H1 (cell line): Measurements from ENCODE around the gene MIR17HG. TPM values are rescaled to one million over a fixed set of nuclear protein-coding genes. Genes with fewer than 3 reads are reported as not detected.

Source experiments
- CTCF ChIA-PET: fragments of 300-600 bp; sonication (Branson Sonifier 250); formaldehyde crosslinking; loops from one replicate; lab custom pipeline; 2021; ENCODE audit not compliant: partially characterized antibody; lab: Charles Lee
- POLR2A ChIA-PET: fragments of 300-600 bp; sonication (Branson Sonifier 250); formaldehyde crosslinking; loops from one replicate; lab custom pipeline; 2021; ENCODE audit warnings: inconsistent platforms; ENCODE audit not compliant: partially characterized antibody; lab: Charles Lee
- DNase-seq, 2 experiments: peaks; one replicate each; pipeline versions ENCODE4 v3.0.0 to v3.0.0-alpha.2; 2010 to 2022; ENCODE audit warnings: low spot score in 2 of 2, low read depth in 1 of 2, mixed read lengths in 1 of 2
- FAIRE-seq: peaks from 2 replicates; lab custom pipeline; 2011; peaks lifted over from hg19 to GRCh38; lab: Jason Lieb, UNC
- H2AFZ ChIP-seq: 2 replicates; pipeline ENCODE4 v1.8.1; 2012; ENCODE audit warnings: low read length, inconsistent platforms
- H2AK5ac ChIP-seq: 2 replicates; pipeline ENCODE4 v1.6.1; 2013; ENCODE audit warnings: low read depth, low read length
- H2BK120ac ChIP-seq: replicated peaks from 2 replicates; pipeline ENCODE3; 2013; ENCODE audit warnings: low read depth, low read length, inconsistent platforms
- H2BK12ac ChIP-seq: 2 replicates; pipeline ENCODE4 v1.6.1; 2013; ENCODE audit warnings: low read depth, low read length
- H2BK15ac ChIP-seq: 2 replicates; pipeline ENCODE4 v1.6.1; 2013; ENCODE audit warnings: low read length
- H2BK20ac ChIP-seq: 2 replicates; pipeline ENCODE4 v1.6.1; 2013; ENCODE audit warnings: low read length
- H2BK5ac ChIP-seq: 2 replicates; pipeline ENCODE4 v1.6.1; 2013; ENCODE audit warnings: low read depth, low read length
- H3K14ac ChIP-seq: 2 replicates; pipeline ENCODE4 v1.6.1; 2013; ENCODE audit warnings: inconsistent platforms; ENCODE audit not compliant: insufficient read length
- H3K18ac ChIP-seq: 2 replicates; pipeline ENCODE4 v1.6.1; 2013; ENCODE audit warnings: low read length; ENCODE audit errors: extremely low read depth
- H3K23ac ChIP-seq: 2 replicates; pipeline ENCODE4 v1.6.1; 2013; ENCODE audit warnings: inconsistent platforms; ENCODE audit not compliant: insufficient read length
- H3K23me2 ChIP-seq: 2 replicates; pipeline ENCODE4 v1.6.1; 2013; ENCODE audit warnings: low read depth, low read length
- H3K27ac ChIP-seq: 2 replicates; pipeline ENCODE4 v1.6.1; 2011; ENCODE audit warnings: low read depth, low read length, inconsistent platforms
- H3K27me3 ChIP-seq, 4 experiments: replicated peaks in 1 of 4; 1 replicate in 1 of 4; 2 replicates in 3 of 4; pipeline versions ENCODE4 v1.6.1 to v1.8.1; 2011 to 2013; ENCODE audit warnings: low read length in 3 of 4, mild to moderate bottlenecking in 3 of 4, inconsistent platforms in 2 of 4, mixed read lengths in 2 of 4, moderate library complexity in 1 of 4; ENCODE audit not compliant: control insufficient read depth in 3 of 4, insufficient read depth in 3 of 4; ENCODE audit errors: extremely low read depth in 1 of 4
- H3K36me3 ChIP-seq, 4 experiments: 2 replicates each; pipeline versions ENCODE4 v1.6.1 to v1.8.1; 2011 to 2013; ENCODE audit warnings: mild to moderate bottlenecking in 4 of 4, low read length in 3 of 4, moderate library complexity in 2 of 4, control low read depth in 1 of 4, inconsistent platforms in 1 of 4; ENCODE audit not compliant: insufficient read depth in 4 of 4, control insufficient read depth in 2 of 4
- H3K4ac ChIP-seq: replicated peaks from 2 replicates; pipeline ENCODE3; 2013; ENCODE audit warnings: low read length, low read depth, mixed read lengths, inconsistent platforms; ENCODE audit not compliant: insufficient read length
- H3K4me1 ChIP-seq, 4 experiments: replicated peaks in 1 of 4; 1 replicate in 1 of 4; 2 replicates in 3 of 4; pipeline versions ENCODE4 v1.6.1 to v1.8.1; 2011 to 2013; ENCODE audit warnings: low read length in 3 of 4, inconsistent platforms in 2 of 4, mixed read lengths in 1 of 4; ENCODE audit not compliant: insufficient read depth in 4 of 4, control insufficient read depth in 3 of 4
- H3K4me2 ChIP-seq, 2 experiments: 2 replicates each; pipeline versions ENCODE4 v1.6.1 to v1.8.1; 2011 to 2013; ENCODE audit warnings: low read depth in 2 of 2, low read length in 2 of 2, control low read depth in 1 of 2, inconsistent platforms in 1 of 2, mild to moderate bottlenecking in 1 of 2; ENCODE audit not compliant: insufficient read depth in 1 of 2
- H3K4me3 ChIP-seq, 4 experiments: fragments of 200-600, 300-600 bp in 1 of 4; sonication (generic), shearing (Covaris generic), sonication (Bioruptor Twin) in 1 of 4; 2 replicates each; pipeline versions ENCODE4 v1.5.1 to v1.8.1; 2011 to 2016; ENCODE audit warnings: low read length in 4 of 4, low read depth in 3 of 4, control low read depth in 2 of 4, inconsistent platforms in 2 of 4, mild to moderate bottlenecking in 2 of 4, mixed read lengths in 1 of 4, moderate library complexity in 1 of 4; ENCODE audit not compliant: insufficient read depth in 2 of 4; ENCODE audit errors: extremely low read depth in 1 of 4
- H3K56ac ChIP-seq: replicated peaks from 2 replicates; pipeline ENCODE3; 2013; ENCODE audit warnings: low read depth, mild to moderate bottlenecking, mixed read lengths, low read length, inconsistent platforms; ENCODE audit not compliant: insufficient read length
- H3K79me1 ChIP-seq: 2 replicates; pipeline ENCODE4 v1.6.1; 2013; ENCODE audit warnings: low read depth, low read length, control low read depth
- H3K79me2 ChIP-seq, 2 experiments: 2 replicates each; pipeline versions ENCODE4 v1.6.1 to v1.8.1; 2012 to 2013; ENCODE audit warnings: low read length in 2 of 2, mild to moderate bottlenecking in 2 of 2, inconsistent platforms in 1 of 2; ENCODE audit not compliant: insufficient read depth in 2 of 2, control insufficient read depth in 1 of 2
- H3K9ac ChIP-seq, 4 experiments: replicated peaks in 1 of 4; 1 replicate in 1 of 4; 2 replicates in 3 of 4; pipeline versions ENCODE4 v1.6.1 to v1.8.1; 2011 to 2013; ENCODE audit warnings: low read depth in 3 of 4, low read length in 3 of 4, control low read depth in 2 of 4, mild to moderate bottlenecking in 2 of 4, moderate library complexity in 2 of 4, inconsistent platforms in 1 of 4; ENCODE audit errors: extremely low read depth in 1 of 4
- H3K9me3 ChIP-seq, 2 experiments: 2 replicates each; pipeline versions ENCODE4 v1.6.1 to v1.8.1; 2012 to 2013; ENCODE audit warnings: mild to moderate bottlenecking in 2 of 2, moderate library complexity in 2 of 2, control low read depth in 1 of 2, inconsistent platforms in 1 of 2, low read depth in 1 of 2, low read length in 1 of 2, mixed read lengths in 1 of 2; ENCODE audit not compliant: insufficient read depth in 2 of 2
- H4K20me1 ChIP-seq, 2 experiments: replicated peaks in 1 of 2; 2 replicates each; pipeline versions ENCODE3 to v1.8.1; 2011 to 2013; ENCODE audit warnings: inconsistent platforms in 2 of 2, low read length in 2 of 2, mild to moderate bottlenecking in 1 of 2; ENCODE audit not compliant: insufficient read depth in 2 of 2, control insufficient read depth in 1 of 2
- H4K5ac ChIP-seq: 2 replicates; pipeline ENCODE4 v1.6.1; 2013; ENCODE audit warnings: low read length, low read depth, mixed read lengths, inconsistent platforms; ENCODE audit not compliant: insufficient read length
- H4K8ac ChIP-seq: 2 replicates; pipeline ENCODE4 v1.8.0; 2013; ENCODE audit warnings: mild to moderate bottlenecking, moderate library complexity, low read length, inconsistent platforms; ENCODE audit not compliant: insufficient read depth; ENCODE audit errors: extremely low read depth
- H4K91ac ChIP-seq: replicated peaks from 2 replicates; pipeline ENCODE3; 2013; ENCODE audit warnings: low read length, mixed read lengths, inconsistent platforms; ENCODE audit not compliant: insufficient read length
- CHD1 ChIP-seq: IDR thresholded peaks from 2 replicates; pipeline ENCODE4 v1.6.1; 2012; ENCODE audit warnings: low read depth, low read length, improper control_type of control experiment
- CHD2 ChIP-seq: IDR thresholded peaks from 2 replicates; pipeline ENCODE4 v1.6.1; 2012; ENCODE audit warnings: low read length, improper control_type of control experiment
- GABPA ChIP-seq: IDR thresholded peaks from 2 replicates; pipeline ENCODE4 v1.6.1; 2011; ENCODE audit warnings: mild to moderate bottlenecking, low read length, moderate library complexity, borderline replicate concordance; ENCODE audit not compliant: insufficient read depth
- HDAC2 ChIP-seq, 2 experiments: fragments of 300-600 bp in 1 of 2; sonication (generic) in 1 of 2; IDR thresholded peaks; 2 replicates each; pipeline ENCODE4 v1.6.1; 2011 to 2012; ENCODE audit warnings: low read depth in 2 of 2, low read length in 2 of 2, mild to moderate bottlenecking in 2 of 2, moderate library complexity in 2 of 2, borderline replicate concordance in 1 of 2, inconsistent platforms in 1 of 2
- KDM4A ChIP-seq: IDR thresholded peaks from one replicate; pipeline ENCODE4 v1.7.1; 2012; ENCODE audit warnings: low read depth, mild to moderate bottlenecking, moderate library complexity, low read length, inconsistent platforms; ENCODE audit not compliant: severe bottlenecking
- NRF1 ChIP-seq: IDR thresholded peaks from 2 replicates; pipeline ENCODE4 v1.6.1; 2011; ENCODE audit warnings: mild to moderate bottlenecking, low read depth, low read length, improper control_type of control experiment
- POLR2A ChIP-seq, 2 experiments: IDR thresholded peaks; 1 replicate in 1 of 2; 2 replicates in 1 of 2; pipeline ENCODE4 v1.6.1; 2011; ENCODE audit warnings: low read depth in 2 of 2, low read length in 2 of 2, mild to moderate bottlenecking in 2 of 2; ENCODE audit errors: control extremely low read depth in 1 of 2
- SIRT6 ChIP-seq: IDR thresholded peaks from one replicate; pipeline ENCODE4 v1.7.1; 2012; ENCODE audit warnings: low read length, inconsistent platforms
- SP4 ChIP-seq: IDR thresholded peaks from 2 replicates; pipeline ENCODE4 v1.6.1; 2012; ENCODE audit warnings: low read length, inconsistent platforms
- TBP ChIP-seq: IDR thresholded peaks from 2 replicates; pipeline ENCODE4 v1.6.1; 2011; ENCODE audit warnings: low read depth, low read length, improper control_type of control experiment
- TEAD4 ChIP-seq: IDR thresholded peaks from 2 replicates; pipeline ENCODE4 v1.6.1; 2012; ENCODE audit warnings: low read depth, low read length, inconsistent platforms, mixed read lengths
- WGBS, 2 experiments: shearing (Covaris generic) in 1 of 2; methylation state at CpG; one replicate each; pipeline versions ENCODE4 v1.1.6 to v1.1.7; 2013 to 2015; ENCODE audit warnings: low lambda C conversion rate in 2 of 2, mixed read lengths in 2 of 2, inconsistent platforms in 1 of 2, low coverage in 1 of 2, missing lambda C conversion rate in 1 of 2; ENCODE audit not compliant: insufficient replicate concordance in 2 of 2, insufficient coverage in 1 of 2, insufficient read length in 1 of 2; ENCODE audit errors: extremely low coverage in 1 of 2, missing lambda C conversion rate in 1 of 2; 5-methylcytosine and 5-hydroxymethylcytosine counted together
- polyA plus RNA-seq, 7 experiments: library from polyadenylated mRNA; depleted of rRNA in 3 of 7; stranded (reverse) in 5 of 7; unstranded in 2 of 7; fragments of >200 nt in 5 of 7; fragments of 200-250 nt in 2 of 7; gene quantifications; 1 replicate in 5 of 7; 2 replicates in 1 of 7; 4 replicates in 1 of 7; pipeline versions ENCODE4 v1.2.1 to v1.2.3, GENCODE V29; 2011 to 2013; ENCODE audit warnings: missing spikeins in 2 of 7, mixed read lengths in 2 of 7
- total RNA-seq: library from RNA; stranded (reverse); fragmentation: NEBNext Ultra II Directional; extraction: Animal tissue kit (Norgen Biotek cat#: 25700); gene quantifications from 2 replicates; pipeline ENCODE4 v1.2.1, GENCODE V29; 2021
- TF ChIP-seq, protein P1 (sequence below): IDR thresholded peaks from 2 replicates; pipeline ENCODE4 v1.6.1; 2012; ENCODE audit warnings: inconsistent platforms

Gene MIR17HG
- total and polyA plus RNA-seq, 2 of the 8 experiments (the other 6 are each of a cell fraction or from before 2014, with no cell fraction given) = 11.5 to 36.9 TPM

DNA sequence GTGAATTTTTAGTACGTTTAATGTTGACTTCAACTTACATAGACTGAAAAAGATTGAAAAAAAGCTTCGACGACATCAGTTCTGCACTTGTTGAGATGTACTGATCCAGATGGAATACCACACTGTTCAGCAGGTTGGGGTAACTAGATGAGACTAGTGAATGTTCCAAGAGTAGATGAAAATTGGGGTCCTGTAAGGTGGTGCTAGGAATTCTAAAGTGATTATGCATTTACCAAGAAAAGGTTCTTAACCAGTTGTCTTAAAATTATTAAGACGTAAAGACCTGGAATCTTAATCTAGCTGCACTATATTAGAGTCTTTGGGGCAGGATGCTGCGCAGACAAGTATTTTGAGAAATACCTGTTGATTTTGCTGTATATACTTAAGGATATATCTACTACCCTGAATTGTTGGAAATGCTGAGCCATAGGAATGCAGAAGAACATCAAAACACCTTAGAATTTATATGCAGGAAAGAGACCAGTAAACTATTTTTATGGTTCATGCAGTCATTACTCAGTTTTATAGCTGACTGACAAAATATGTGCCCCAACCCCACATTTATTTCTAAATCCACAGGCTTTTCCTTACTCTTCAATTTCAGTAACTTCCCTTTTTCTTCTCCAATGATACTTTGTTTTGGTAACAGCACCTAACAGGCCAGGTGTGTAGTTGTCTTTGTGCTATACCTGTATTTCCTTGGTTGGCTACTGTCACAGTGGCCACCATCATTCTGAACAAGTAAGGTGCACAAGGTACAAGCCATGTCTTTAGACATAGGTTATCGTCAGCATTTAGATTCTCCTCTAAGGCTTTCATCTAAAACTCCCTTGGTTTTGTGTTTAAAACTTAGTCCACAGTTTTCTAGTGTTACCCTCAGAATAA, 8.6 kb downstream of the MIR17HG start:
- no peak overlapping the region for H2BK120ac ChIP-seq
- H4K5ac ChIP-seq = no peak overlapping the region
- no peak overlapping the region for H3K27ac ChIP-seq
- no peak overlapping the region for H4K8ac ChIP-seq
- H3K14ac ChIP-seq = no peak overlapping the region
- no peaks in the 10 kb centered on the region for H3K23me2 ChIP-seq
- peaks cover 2 to 30% of the 10 kb centered on the region in 2 experiments for H3K79me2 ChIP-seq
- H3K27me3 ChIP-seq = no peaks in the 10 kb centered on the region
- 0 out of 2 replicates have a peak, but pooled peaks cover 1% of the 10 kb centered on the region for H3K79me1 ChIP-seq
- no peak for DNase-seq
- H3K9ac ChIP-seq = no peak overlapping the region
- H4K20me1 ChIP-seq = peaks cover 15 to 19% of the 10 kb centered on the region in 2 experiments
- no peak overlapping the region for H3K4ac ChIP-seq
- WGBS, 2 experiments = 96% methylated on average over 6 of the region's 6 CpGs; no CpG with 5 or more reads in 1 of the 2 experiments
- ChIA-PET POLR2A (interaction anchor here (1.0 to 6.3 kb wide), 9 partner anchors 9 to 43 kb away, joined by 3 to 59 read pairs (median 4); partner anchors contain the start of genes GPC5 and MIR17HG), CTCF (interaction anchor here (2.4 kb wide), 1 partner anchor 13 kb away, joined by 5 read pairs; no protein-coding TSS in a partner anchor)
- no peak overlapping the region for H3K4me3 ChIP-seq
- peaks cover 0 to 2% (median 1%) of the 10 kb centered on the region in 4 experiments; a peak in 5 of 7 replicates for H3K4me1 ChIP-seq
- no peak overlapping the region for H3K4me2 ChIP-seq
- no peak overlapping the region for H2AFZ ChIP-seq
- H3K36me3 ChIP-seq = peaks cover 8 to 68% (median 41%) of the 10 kb centered on the region in 4 experiments
- no peak overlapping the region for H3K23ac ChIP-seq
- no peak overlapping the region for H2BK12ac ChIP-seq
- no peaks in the 10 kb centered on the region for H3K9me3 ChIP-seq
- no peak overlapping the region for H3K18ac ChIP-seq
- H2BK5ac ChIP-seq = no peak overlapping the region
- no peak for FAIRE-seq
- no peak overlapping the region for H2AK5ac ChIP-seq
- H3K56ac ChIP-seq = no peak overlapping the region
- no peak overlapping the region for H2BK20ac ChIP-seq
- no peak overlapping the region for H2BK15ac ChIP-seq
- H4K91ac ChIP-seq = no peak overlapping the region
- TF ChIP-seq SP4 (no peak), SIRT6 (no peak), KDM4A (no peak), HDAC2 (IDR thresholded peaks at IDR 0.05; ENCODE audit: borderline replicate concordance in 1 of 2, low read depth in 2 of 2, low read length in 2 of 2) (no peak), NRF1 (0 out of 2 replicates have a peak, but pooled peaks have one; percentile 14), TBP (no peak), TEAD4 (no peak), CHD1 (no peak), GABPA (no peak), POLR2A (IDR thresholded peaks at IDR 0.05; ENCODE audit: control extremely low read depth in 1 of 2, low read depth in 2 of 2, low read length in 2 of 2) (peak; percentile 47 to 92), CHD2 (peak; percentile 45; the same call in 1 of the 2 replicates)
- TF ChIP-seq, protein P1, sequence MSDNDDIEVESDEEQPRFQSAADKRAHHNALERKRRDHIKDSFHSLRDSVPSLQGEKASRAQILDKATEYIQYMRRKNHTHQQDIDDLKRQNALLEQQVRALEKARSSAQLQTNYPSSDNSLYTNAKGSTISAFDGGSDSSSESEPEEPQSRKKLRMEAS = no peak
